H1 (cell line): ENCODE results near the gene FLT4. TPM values are rescaled to one million over a fixed set of nuclear protein-coding genes. Genes with fewer than 3 reads are reported as not detected.

Experiments
- CTCF ChIA-PET: fragments of 300-600 bp; sonication (Branson Sonifier 250); formaldehyde crosslinking; loops from one replicate; lab custom pipeline; 2021; ENCODE audit not compliant: partially characterized antibody; lab: Charles Lee
- POLR2A ChIA-PET: fragments of 300-600 bp; sonication (Branson Sonifier 250); formaldehyde crosslinking; loops from one replicate; lab custom pipeline; 2021; ENCODE audit warnings: inconsistent platforms; ENCODE audit not compliant: partially characterized antibody; lab: Charles Lee
- DNase-seq, 2 experiments: peaks; one replicate each; pipeline versions ENCODE4 v3.0.0 to v3.0.0-alpha.2; 2010 to 2022; ENCODE audit warnings: low spot score in 2 of 2, low read depth in 1 of 2, mixed read lengths in 1 of 2
- FAIRE-seq: peaks from 2 replicates; lab custom pipeline; 2011; peaks lifted over from hg19 to GRCh38; lab: Jason Lieb, UNC
- H2AFZ ChIP-seq: 2 replicates; pipeline ENCODE4 v1.8.1; 2012; ENCODE audit warnings: low read length, inconsistent platforms
- H2AK5ac ChIP-seq: 2 replicates; pipeline ENCODE4 v1.6.1; 2013; ENCODE audit warnings: low read depth, low read length
- H2BK120ac ChIP-seq: replicated peaks from 2 replicates; pipeline ENCODE3; 2013; ENCODE audit warnings: low read depth, low read length, inconsistent platforms
- H2BK12ac ChIP-seq: 2 replicates; pipeline ENCODE4 v1.6.1; 2013; ENCODE audit warnings: low read depth, low read length
- H2BK15ac ChIP-seq: 2 replicates; pipeline ENCODE4 v1.6.1; 2013; ENCODE audit warnings: low read length
- H2BK20ac ChIP-seq: 2 replicates; pipeline ENCODE4 v1.6.1; 2013; ENCODE audit warnings: low read length
- H2BK5ac ChIP-seq: 2 replicates; pipeline ENCODE4 v1.6.1; 2013; ENCODE audit warnings: low read depth, low read length
- H3K14ac ChIP-seq: 2 replicates; pipeline ENCODE4 v1.6.1; 2013; ENCODE audit warnings: inconsistent platforms; ENCODE audit not compliant: insufficient read length
- H3K18ac ChIP-seq: 2 replicates; pipeline ENCODE4 v1.6.1; 2013; ENCODE audit warnings: low read length; ENCODE audit errors: extremely low read depth
- H3K23ac ChIP-seq: 2 replicates; pipeline ENCODE4 v1.6.1; 2013; ENCODE audit warnings: inconsistent platforms; ENCODE audit not compliant: insufficient read length
- H3K23me2 ChIP-seq: 2 replicates; pipeline ENCODE4 v1.6.1; 2013; ENCODE audit warnings: low read depth, low read length
- H3K27ac ChIP-seq: 2 replicates; pipeline ENCODE4 v1.6.1; 2011; ENCODE audit warnings: low read depth, low read length, inconsistent platforms
- H3K27me3 ChIP-seq, 4 experiments: replicated peaks in 1 of 4; 1 replicate in 1 of 4; 2 replicates in 3 of 4; pipeline versions ENCODE4 v1.6.1 to v1.8.1; 2011 to 2013; ENCODE audit warnings: low read length in 3 of 4, mild to moderate bottlenecking in 3 of 4, inconsistent platforms in 2 of 4, mixed read lengths in 2 of 4, moderate library complexity in 1 of 4; ENCODE audit not compliant: control insufficient read depth in 3 of 4, insufficient read depth in 3 of 4; ENCODE audit errors: extremely low read depth in 1 of 4
- H3K36me3 ChIP-seq, 4 experiments: 2 replicates each; pipeline versions ENCODE4 v1.6.1 to v1.8.1; 2011 to 2013; ENCODE audit warnings: mild to moderate bottlenecking in 4 of 4, low read length in 3 of 4, moderate library complexity in 2 of 4, control low read depth in 1 of 4, inconsistent platforms in 1 of 4; ENCODE audit not compliant: insufficient read depth in 4 of 4, control insufficient read depth in 2 of 4
- H3K4ac ChIP-seq: replicated peaks from 2 replicates; pipeline ENCODE3; 2013; ENCODE audit warnings: low read length, low read depth, mixed read lengths, inconsistent platforms; ENCODE audit not compliant: insufficient read length
- H3K4me1 ChIP-seq, 4 experiments: replicated peaks in 1 of 4; 1 replicate in 1 of 4; 2 replicates in 3 of 4; pipeline versions ENCODE4 v1.6.1 to v1.8.1; 2011 to 2013; ENCODE audit warnings: low read length in 3 of 4, inconsistent platforms in 2 of 4, mixed read lengths in 1 of 4; ENCODE audit not compliant: insufficient read depth in 4 of 4, control insufficient read depth in 3 of 4
- H3K4me2 ChIP-seq, 2 experiments: 2 replicates each; pipeline versions ENCODE4 v1.6.1 to v1.8.1; 2011 to 2013; ENCODE audit warnings: low read depth in 2 of 2, low read length in 2 of 2, control low read depth in 1 of 2, inconsistent platforms in 1 of 2, mild to moderate bottlenecking in 1 of 2; ENCODE audit not compliant: insufficient read depth in 1 of 2
- H3K4me3 ChIP-seq, 4 experiments: fragments of 200-600, 300-600 bp in 1 of 4; sonication (generic), shearing (Covaris generic), sonication (Bioruptor Twin) in 1 of 4; 2 replicates each; pipeline versions ENCODE4 v1.5.1 to v1.8.1; 2011 to 2016; ENCODE audit warnings: low read length in 4 of 4, low read depth in 3 of 4, control low read depth in 2 of 4, inconsistent platforms in 2 of 4, mild to moderate bottlenecking in 2 of 4, mixed read lengths in 1 of 4, moderate library complexity in 1 of 4; ENCODE audit not compliant: insufficient read depth in 2 of 4; ENCODE audit errors: extremely low read depth in 1 of 4
- H3K56ac ChIP-seq: replicated peaks from 2 replicates; pipeline ENCODE3; 2013; ENCODE audit warnings: low read depth, mild to moderate bottlenecking, mixed read lengths, low read length, inconsistent platforms; ENCODE audit not compliant: insufficient read length
- H3K79me1 ChIP-seq: 2 replicates; pipeline ENCODE4 v1.6.1; 2013; ENCODE audit warnings: low read depth, low read length, control low read depth
- H3K79me2 ChIP-seq, 2 experiments: 2 replicates each; pipeline versions ENCODE4 v1.6.1 to v1.8.1; 2012 to 2013; ENCODE audit warnings: low read length in 2 of 2, mild to moderate bottlenecking in 2 of 2, inconsistent platforms in 1 of 2; ENCODE audit not compliant: insufficient read depth in 2 of 2, control insufficient read depth in 1 of 2
- H3K9ac ChIP-seq, 4 experiments: replicated peaks in 1 of 4; 1 replicate in 1 of 4; 2 replicates in 3 of 4; pipeline versions ENCODE4 v1.6.1 to v1.8.1; 2011 to 2013; ENCODE audit warnings: low read depth in 3 of 4, low read length in 3 of 4, control low read depth in 2 of 4, mild to moderate bottlenecking in 2 of 4, moderate library complexity in 2 of 4, inconsistent platforms in 1 of 4; ENCODE audit errors: extremely low read depth in 1 of 4
- H3K9me3 ChIP-seq, 2 experiments: 2 replicates each; pipeline versions ENCODE4 v1.6.1 to v1.8.1; 2012 to 2013; ENCODE audit warnings: mild to moderate bottlenecking in 2 of 2, moderate library complexity in 2 of 2, control low read depth in 1 of 2, inconsistent platforms in 1 of 2, low read depth in 1 of 2, low read length in 1 of 2, mixed read lengths in 1 of 2; ENCODE audit not compliant: insufficient read depth in 2 of 2
- H4K20me1 ChIP-seq, 2 experiments: replicated peaks in 1 of 2; 2 replicates each; pipeline versions ENCODE3 to v1.8.1; 2011 to 2013; ENCODE audit warnings: inconsistent platforms in 2 of 2, low read length in 2 of 2, mild to moderate bottlenecking in 1 of 2; ENCODE audit not compliant: insufficient read depth in 2 of 2, control insufficient read depth in 1 of 2
- H4K5ac ChIP-seq: 2 replicates; pipeline ENCODE4 v1.6.1; 2013; ENCODE audit warnings: low read length, low read depth, mixed read lengths, inconsistent platforms; ENCODE audit not compliant: insufficient read length
- H4K8ac ChIP-seq: 2 replicates; pipeline ENCODE4 v1.8.0; 2013; ENCODE audit warnings: mild to moderate bottlenecking, moderate library complexity, low read length, inconsistent platforms; ENCODE audit not compliant: insufficient read depth; ENCODE audit errors: extremely low read depth
- H4K91ac ChIP-seq: replicated peaks from 2 replicates; pipeline ENCODE3; 2013; ENCODE audit warnings: low read length, mixed read lengths, inconsistent platforms; ENCODE audit not compliant: insufficient read length
- CTCF ChIP-seq, 3 experiments: IDR thresholded peaks; 1 replicate in 2 of 3; 2 replicates in 1 of 3; pipeline versions ENCODE4 v1.5.1 to v1.6.1; 2011; ENCODE audit warnings: low read length in 3 of 3, mild to moderate bottlenecking in 3 of 3, inconsistent platforms in 2 of 3, low read depth in 1 of 3, moderate library complexity in 1 of 3; ENCODE audit not compliant: insufficient read depth in 1 of 3; ENCODE audit errors: control extremely low read depth in 1 of 3
- E2F6 ChIP-seq: IDR thresholded peaks from 2 replicates; pipeline ENCODE4 v1.6.1; 2012; ENCODE audit warnings: inconsistent platforms
- RBBP5 ChIP-seq: IDR thresholded peaks from 2 replicates; pipeline ENCODE4 v1.7.1; 2012; ENCODE audit warnings: low read depth, mild to moderate bottlenecking, inconsistent platforms, low read length, moderate library complexity, borderline replicate concordance
- SRF ChIP-seq: IDR thresholded peaks from 2 replicates; pipeline ENCODE4 v1.6.1; 2011; ENCODE audit warnings: mild to moderate bottlenecking, low read depth, low read length, moderate library complexity
- WGBS, 2 experiments: shearing (Covaris generic) in 1 of 2; methylation state at CpG; one replicate each; pipeline versions ENCODE4 v1.1.6 to v1.1.7; 2013 to 2015; ENCODE audit warnings: low lambda C conversion rate in 2 of 2, mixed read lengths in 2 of 2, inconsistent platforms in 1 of 2, low coverage in 1 of 2, missing lambda C conversion rate in 1 of 2; ENCODE audit not compliant: insufficient replicate concordance in 2 of 2, insufficient coverage in 1 of 2, insufficient read length in 1 of 2; ENCODE audit errors: extremely low coverage in 1 of 2, missing lambda C conversion rate in 1 of 2; 5-methylcytosine and 5-hydroxymethylcytosine counted together
- polyA plus RNA-seq, 7 experiments: library from polyadenylated mRNA; depleted of rRNA in 3 of 7; stranded (reverse) in 5 of 7; unstranded in 2 of 7; fragments of >200 nt in 5 of 7; fragments of 200-250 nt in 2 of 7; gene quantifications; 1 replicate in 5 of 7; 2 replicates in 1 of 7; 4 replicates in 1 of 7; pipeline versions ENCODE4 v1.2.1 to v1.2.3, GENCODE V29; 2011 to 2013; ENCODE audit warnings: missing spikeins in 2 of 7, mixed read lengths in 2 of 7
- total RNA-seq: library from RNA; stranded (reverse); fragmentation: NEBNext Ultra II Directional; extraction: Animal tissue kit (Norgen Biotek cat#: 25700); gene quantifications from 2 replicates; pipeline ENCODE4 v1.2.1, GENCODE V29; 2021

Gene FLT4
- total and polyA plus RNA-seq, 2 of the 8 experiments (the other 6 are each of a cell fraction or from before 2014, with no cell fraction given) = 6.5 to 7.7 TPM

- Histone ChIP-seq H4K8ac (no peak overlapping the region), H3K27me3 (peaks cover 0 to 2% (median 0%) of the 10 kb centered on the region in 4 experiments; a peak in 3 of 7 replicates), H3K23ac (no peak overlapping the region), H3K4ac (no peak overlapping the region), H3K4me1 (peaks cover 0 to under 1% (median 0%) of the 10 kb centered on the region in 4 experiments; a peak in 2 of 7 replicates), H3K9me3 (no peaks in the 10 kb centered on the region), H4K20me1 (peaks cover 0 to 2% of the 10 kb centered on the region in 2 experiments), H2AK5ac (no peak overlapping the region), H3K9ac (no peak overlapping the region), H2AFZ (no peak overlapping the region), H2BK12ac (no peak overlapping the region), H2BK20ac (no peak overlapping the region), H3K36me3 (no peaks in the 10 kb centered on the region), H3K79me2 (no peaks in the 10 kb centered on the region), H3K27ac (no peak overlapping the region), H2BK120ac (no peak overlapping the region), H3K14ac (no peak overlapping the region), H3K4me3 (no peak overlapping the region), H3K23me2 (no peaks in the 10 kb centered on the region; the same call in 1 of the 2 replicates), H2BK15ac (no peak overlapping the region), H2BK5ac (no peak overlapping the region), H3K4me2 (no peak overlapping the region), H3K18ac (no peak overlapping the region), H4K5ac (no peak overlapping the region), H4K91ac (no peak overlapping the region), H3K79me1 (no peaks in the 10 kb centered on the region), H3K56ac (no peak overlapping the region)
- FAIRE-seq = no peak
- CTCF ChIA-PET = interaction anchor here (0.8 to 2.4 kb wide), 7 partner anchors 9 to 94 kb away, joined by 3 to 16 read pairs (median 4); no protein-coding TSS in a partner anchor
- DNase-seq = no peak
- POLR2A ChIA-PET = interaction anchor here (0.8 to 1.6 kb wide), 2 partner anchors 10 to 13 kb away, joined by 3 to 4 read pairs; no protein-coding TSS in a partner anchor
- 84% methylated on average over 5 of the region's 5 CpGs; no CpG with 5 or more reads in 1 of the 2 experiments for WGBS, 2 experiments
- TF ChIP-seq RBBP5 = no peak
- no peak for TF ChIP-seq E2F6
- no peak for TF ChIP-seq CTCF (IDR thresholded peaks at IDR 0.05; ENCODE audit: control extremely low read depth in 1 of 3, insufficient read depth in 1 of 3, low read depth in 1 of 3, low read length in 3 of 3)
- TF ChIP-seq SRF = no peak
Measured at GRCh38 chr5:180624587-180624986, 24.8 kb downstream of the FLT4 start.
